ENCODE results near the gene BCAS2. TPM values are rescaled to one million over a fixed set of nuclear protein-coding genes. Genes with fewer than 3 reads are reported as not detected.

BCAS2 gene
- total RNA-seq, 2 donors from 2014 or later, result 19.0 to 31.0 TPM

- no peaks in the 10 kb centered on the region for H3K27me3 ChIP-seq (replicated peaks; ENCODE audit: insufficient read depth)
- no peaks in the 10 kb centered on the region for H3K36me3 ChIP-seq
- H3K9me3 ChIP-seq, result no peaks in the 10 kb centered on the region
- no peak overlapping the region for H3K4me3 ChIP-seq
- ATAC-seq (ENCODE audit: insufficient number of reproducible peaks, low FRiP score, low read depth) (no peak), DNase-seq (ENCODE audit: low spot score) (no peak)
- H3K27ac ChIP-seq, result no peak overlapping the region
- no peaks in the 10 kb centered on the region for H3K4me1 ChIP-seq (ENCODE audit: control insufficient read depth in 1 of 2, low read depth in 2 of 2)
- no peak for TF ChIP-seq CTCF (IDR thresholded peaks at IDR 0.05)
These were observed 40.6 kb downstream of the BCAS2 start for GRCh38 chr1:114540821-114541220.

- ATAC-seq (ENCODE audit: insufficient number of reproducible peaks, low FRiP score, low read depth) (no peak), DNase-seq (ENCODE audit: low spot score) (no peak)
- no peak for TF ChIP-seq CTCF (IDR thresholded peaks at IDR 0.05)
- Histone ChIP-seq H3K27ac (no peak overlapping the region), H3K27me3 (replicated peaks; ENCODE audit: insufficient read depth) (no peaks in the 10 kb centered on the region), H3K4me1 (ENCODE audit: control insufficient read depth in 1 of 2, low read depth in 2 of 2) (no peaks in the 10 kb centered on the region), H3K4me3 (no peak overlapping the region), H3K36me3 (no peaks in the 10 kb centered on the region), H3K9me3 (no peaks in the 10 kb centered on the region)
These were observed 41.1 kb downstream of the BCAS2 start for GRCh38 chr1:114540272-114540671.

- Histone ChIP-seq H3K4me3 (no peak overlapping the region), H3K9me3 (no peaks in the 10 kb centered on the region), H3K4me1 (ENCODE audit: control insufficient read depth in 1 of 2, low read depth in 2 of 2) (no peaks in the 10 kb centered on the region), H3K27me3 (replicated peaks; ENCODE audit: insufficient read depth) (no peaks in the 10 kb centered on the region), H3K27ac (no peak overlapping the region), H3K36me3 (no peaks in the 10 kb centered on the region)
- DNase-seq (ENCODE audit: low spot score) (no peak), ATAC-seq (ENCODE audit: insufficient number of reproducible peaks, low FRiP score, low read depth) (no peak)
- no peak for TF ChIP-seq CTCF (IDR thresholded peaks at IDR 0.05)
These were observed 45.4 kb downstream of the BCAS2 start for GRCh38 chr1:114536043-114536442.

- DNase-seq (ENCODE audit: low spot score) (no peak), ATAC-seq (ENCODE audit: insufficient number of reproducible peaks, low FRiP score, low read depth) (no peak)
- Histone ChIP-seq H3K4me3 (no peak overlapping the region), H3K4me1 (ENCODE audit: control insufficient read depth in 1 of 2, low read depth in 2 of 2) (no peaks in the 10 kb centered on the region), H3K27me3 (replicated peaks; ENCODE audit: insufficient read depth) (no peaks in the 10 kb centered on the region), H3K9me3 (no peaks in the 10 kb centered on the region), H3K36me3 (no peaks in the 10 kb centered on the region), H3K27ac (no peak overlapping the region)
- no peak for TF ChIP-seq CTCF (IDR thresholded peaks at IDR 0.05)
These were observed 46.0 kb downstream of the BCAS2 start for GRCh38 chr1:114535401-114535800.

- no peaks in the 10 kb centered on the region for H3K27me3 ChIP-seq (replicated peaks; ENCODE audit: insufficient read depth)
- ATAC-seq (ENCODE audit: insufficient number of reproducible peaks, low FRiP score, low read depth) (no peak), DNase-seq (ENCODE audit: low spot score) (no peak)
- no peaks in the 10 kb centered on the region for H3K4me1 ChIP-seq (ENCODE audit: control insufficient read depth in 1 of 2, low read depth in 2 of 2)
- no peak overlapping the region for H3K4me3 ChIP-seq
- no peak for TF ChIP-seq CTCF (IDR thresholded peaks at IDR 0.05)
- no peaks in the 10 kb centered on the region for H3K36me3 ChIP-seq
- no peaks in the 10 kb centered on the region for H3K9me3 ChIP-seq
- H3K27ac ChIP-seq, result no peak overlapping the region
These were observed 50.3 kb downstream of the BCAS2 start for GRCh38 chr1:114531094-114531493.
